PC-3 (cell line): Measurements from ENCODE around the gene DAPK1. TPM values are rescaled to one million over a fixed set of nuclear protein-coding genes. Genes with fewer than 3 reads are reported as not detected.
A peak's percentile ranks its signal among the peaks of the same experiment; 100 is the strongest.

Experiments
- ATAC-seq: fragments of 200-7000 bp; cut with Tn5 transposase; 2 replicates; pipeline ENCODE4 v1.9.1; 2020; ENCODE audit warnings: mild to moderate bottlenecking, moderate library complexity
- BruUV-seq: library from RNA; stranded (reverse); fragments of 400-500 nt; replicated peaks from 2 replicates; lab custom pipeline; 2021; lab: Mats Ljungman, UMichigan
- CTCF ChIA-PET: fragments of 300-600 bp; sonication (Branson Sonifier 250); formaldehyde crosslinking; loops from one replicate; lab custom pipeline; 2022; ENCODE audit warnings: antibody characterized with exemption; lab: Charles Lee
- POLR2A ChIA-PET: fragments of 300-600 bp; sonication (Branson Sonifier 250); formaldehyde crosslinking; loops from one replicate; lab custom pipeline; 2022; ENCODE audit warnings: antibody characterized with exemption; ENCODE audit not compliant: unreplicated experiment; lab: Charles Lee
- DNase-seq: peaks from one replicate; pipeline ENCODE4 v3.0.0-alpha.2; 2015
- H2AFZ ChIP-seq: fragments of 300-600 bp; sonication (generic); 2 replicates; pipeline ENCODE4 v1.6.0; 2016; ENCODE audit warnings: antibody characterized with exemption, low read length
- H3F3A ChIP-seq: fragments of 300-600 bp; sonication (generic); one replicate; pipeline ENCODE4 v1.6.0; 2017; ENCODE audit warnings: antibody characterized with exemption, low read length, control low read depth, mild to moderate bottlenecking; ENCODE audit not compliant: unreplicated experiment
- H3K27ac ChIP-seq: fragments of 300-600 bp; sonication (generic); 2 replicates; pipeline ENCODE4 v1.5.1; 2016; ENCODE audit warnings: mild to moderate bottlenecking, low read length
- H3K27me3 ChIP-seq: fragments of 300-600 bp; sonication (generic); 2 replicates; pipeline ENCODE4 v1.6.1; 2016; ENCODE audit warnings: low read length, mixed read lengths
- H3K36me3 ChIP-seq: fragments of 300-600 bp; sonication (generic); 2 replicates; pipeline ENCODE4 v1.6.1; 2016; ENCODE audit warnings: low read depth, mixed run types, low read length, mixed read lengths
- H3K4me1 ChIP-seq: fragments of 300-600 bp; sonication (generic); 2 replicates; pipeline ENCODE4 v1.5.1; 2016; ENCODE audit warnings: low read length; ENCODE audit not compliant: insufficient read depth
- H3K4me2 ChIP-seq: fragments of 300-600 bp; sonication (generic); 2 replicates; pipeline ENCODE4 v1.6.0; 2016; ENCODE audit warnings: low read length
- H3K4me3 ChIP-seq: fragments of 300-600 bp; sonication (generic); 2 replicates; pipeline ENCODE4 v1.5.1; 2016; ENCODE audit warnings: mild to moderate bottlenecking, low read length, mixed read lengths
- H3K79me2 ChIP-seq: fragments of 300-600 bp; sonication (generic); 2 replicates; pipeline ENCODE4 v1.6.1; 2017; ENCODE audit warnings: low read length, mixed read lengths
- H3K9ac ChIP-seq: fragments of 300-600 bp; sonication (generic); 2 replicates; pipeline ENCODE4 v1.6.0; 2016; ENCODE audit warnings: mild to moderate bottlenecking, low read length
- H3K9me2 ChIP-seq: fragments of 300-600 bp; sonication (generic); replicated peaks from 2 replicates; pipeline ENCODE4 v1.6.1; 2016; ENCODE audit warnings: mixed run types, low read length, mixed read lengths
- H3K9me3 ChIP-seq: fragments of 300-600 bp; sonication (generic); 2 replicates; pipeline ENCODE4 v1.6.1; 2016; ENCODE audit warnings: low read length, mixed read lengths
- H4K20me1 ChIP-seq: fragments of 300-600 bp; sonication (generic); 2 replicates; pipeline ENCODE4 v1.6.1; 2016; ENCODE audit warnings: low read length, mixed read lengths
- EZH2 ChIP-seq: fragments of 300-600 bp; sonication (generic); IDR thresholded peaks from one replicate; pipeline ENCODE4 v1.6.1; 2017; ENCODE audit warnings: antibody characterized with exemption, mild to moderate bottlenecking, low read length; ENCODE audit not compliant: unreplicated experiment
- EZH2phosphoT487 ChIP-seq: fragments of 300-600 bp; sonication (generic); IDR thresholded peaks from 2 replicates; pipeline ENCODE4 v1.6.1; 2018; ENCODE audit warnings: mild to moderate bottlenecking, antibody characterized with exemption, low read length, borderline replicate concordance
- intact Hi-C: fragments of 100-400 bp; cut with micrococcal nuclease; formaldehyde crosslinking; loops from 2 replicates; pipeline ENCODE4 v1.9.0; 2023
- total RNA-seq: library from RNA; depleted of rRNA; stranded (reverse); fragments of >200 nt; gene quantifications from 2 replicates; pipeline ENCODE4 v1.2.3, GENCODE V29; 2014
- TF ChIP-seq, protein P1 (sequence below): fragments of 300-600 bp; sonication (generic); conservative IDR thresholded peaks from 2 replicates; pipeline ENCODE4 v1.5.1; 2017; ENCODE audit warnings: antibody characterized with exemption, low read depth, mild to moderate bottlenecking, low read length

The DAPK1 gene
- total RNA-seq, 1 experiment from 2014 or later: not detected

DNA sequence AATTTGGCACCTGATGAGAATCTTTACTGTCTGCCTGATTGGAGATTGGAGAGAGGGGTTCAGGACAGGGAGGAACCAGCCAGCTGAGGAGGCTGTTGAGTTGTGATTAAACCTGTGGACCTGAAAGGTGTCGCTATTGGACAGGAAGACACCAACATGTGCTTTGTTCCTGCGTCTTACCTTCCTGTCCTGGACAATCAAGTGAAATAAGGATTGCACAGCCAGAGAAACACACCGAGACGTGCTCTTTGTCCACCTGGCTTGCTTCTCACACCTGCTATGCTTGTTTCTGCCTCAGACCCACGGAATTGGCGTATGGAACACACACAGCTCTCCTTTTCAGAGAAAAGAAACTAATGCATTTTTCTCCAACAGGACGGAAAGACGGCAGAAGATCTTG is 170.6 kb downstream of the DAPK1 start:
- Histone ChIP-seq H2AFZ (0 out of 2 replicates have a peak overlapping the region, but pooled peaks have one; percentile 38), H3K4me2 (no peak overlapping the region), H3K27me3 (peaks cover 13% of the 10 kb centered on the region), H3K9me2 (no peaks in the 10 kb centered on the region), H3F3A (no peaks in the 10 kb centered on the region), H4K20me1 (no peaks in the 10 kb centered on the region), H3K9me3 (no peaks in the 10 kb centered on the region), H3K4me3 (no peak overlapping the region), H3K79me2 (no peaks in the 10 kb centered on the region), H3K27ac (no peak overlapping the region), H3K4me1 (no peaks in the 10 kb centered on the region), H3K36me3 (no peaks in the 10 kb centered on the region), H3K9ac (no peak overlapping the region)
- ATAC-seq (no peak), DNase-seq (no peak)
- ChIA-PET CTCF (interaction anchor here (0.5 kb wide), 1 partner anchor 144 kb away, joined by 3 read pairs; no protein-coding TSS in a partner anchor), POLR2A (no interaction called here)
- intact Hi-C loops: no loop called here
- TF ChIP-seq EZH2 (no peak), EZH2phosphoT487 (no peak)
- TF ChIP-seq, protein P1, sequence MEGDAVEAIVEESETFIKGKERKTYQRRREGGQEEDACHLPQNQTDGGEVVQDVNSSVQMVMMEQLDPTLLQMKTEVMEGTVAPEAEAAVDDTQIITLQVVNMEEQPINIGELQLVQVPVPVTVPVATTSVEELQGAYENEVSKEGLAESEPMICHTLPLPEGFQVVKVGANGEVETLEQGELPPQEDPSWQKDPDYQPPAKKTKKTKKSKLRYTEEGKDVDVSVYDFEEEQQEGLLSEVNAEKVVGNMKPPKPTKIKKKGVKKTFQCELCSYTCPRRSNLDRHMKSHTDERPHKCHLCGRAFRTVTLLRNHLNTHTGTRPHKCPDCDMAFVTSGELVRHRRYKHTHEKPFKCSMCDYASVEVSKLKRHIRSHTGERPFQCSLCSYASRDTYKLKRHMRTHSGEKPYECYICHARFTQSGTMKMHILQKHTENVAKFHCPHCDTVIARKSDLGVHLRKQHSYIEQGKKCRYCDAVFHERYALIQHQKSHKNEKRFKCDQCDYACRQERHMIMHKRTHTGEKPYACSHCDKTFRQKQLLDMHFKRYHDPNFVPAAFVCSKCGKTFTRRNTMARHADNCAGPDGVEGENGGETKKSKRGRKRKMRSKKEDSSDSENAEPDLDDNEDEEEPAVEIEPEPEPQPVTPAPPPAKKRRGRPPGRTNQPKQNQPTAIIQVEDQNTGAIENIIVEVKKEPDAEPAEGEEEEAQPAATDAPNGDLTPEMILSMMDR: no peak
- no TSS peak for BruUV-seq

DNA sequence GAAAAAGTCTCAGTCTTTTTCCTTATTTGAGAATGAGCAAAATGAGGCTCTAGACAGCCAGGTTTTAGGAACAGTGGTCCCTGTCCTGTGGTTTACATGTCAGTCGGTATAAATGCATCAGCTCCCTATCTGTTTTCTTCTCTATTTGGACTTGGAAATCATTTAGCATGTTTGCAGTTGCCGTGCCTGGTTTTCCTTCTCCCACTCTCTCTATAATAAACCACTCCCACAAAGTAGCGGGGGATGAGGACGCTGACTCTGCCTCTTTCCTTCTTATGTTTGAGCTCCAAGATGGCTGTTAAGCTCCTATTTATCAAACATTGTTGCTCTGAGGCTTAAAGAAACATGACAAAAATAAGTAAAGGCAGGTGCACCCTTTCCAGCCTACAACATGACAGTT is 171.1 kb downstream of the DAPK1 start:
- Histone ChIP-seq H3F3A (no peaks in the 10 kb centered on the region), H3K4me2 (no peak overlapping the region), H3K27me3 (peaks cover 16% of the 10 kb centered on the region), H4K20me1 (no peaks in the 10 kb centered on the region), H2AFZ (no peak overlapping the region), H3K4me1 (no peaks in the 10 kb centered on the region), H3K27ac (no peak overlapping the region), H3K9me2 (no peaks in the 10 kb centered on the region), H3K9ac (no peak overlapping the region), H3K9me3 (no peaks in the 10 kb centered on the region), H3K36me3 (no peaks in the 10 kb centered on the region), H3K79me2 (no peaks in the 10 kb centered on the region), H3K4me3 (no peak overlapping the region)
- intact Hi-C loops: no loop called here
- BruUV-seq: no TSS peak
- POLR2A ChIA-PET: no interaction called here
- CTCF ChIA-PET: no interaction called here
- TF ChIP-seq EZH2phosphoT487 (no peak), EZH2 (no peak)
- TF ChIP-seq, protein P1: no peak
- DNase-seq: no peak
- ATAC-seq: no peak

DNA sequence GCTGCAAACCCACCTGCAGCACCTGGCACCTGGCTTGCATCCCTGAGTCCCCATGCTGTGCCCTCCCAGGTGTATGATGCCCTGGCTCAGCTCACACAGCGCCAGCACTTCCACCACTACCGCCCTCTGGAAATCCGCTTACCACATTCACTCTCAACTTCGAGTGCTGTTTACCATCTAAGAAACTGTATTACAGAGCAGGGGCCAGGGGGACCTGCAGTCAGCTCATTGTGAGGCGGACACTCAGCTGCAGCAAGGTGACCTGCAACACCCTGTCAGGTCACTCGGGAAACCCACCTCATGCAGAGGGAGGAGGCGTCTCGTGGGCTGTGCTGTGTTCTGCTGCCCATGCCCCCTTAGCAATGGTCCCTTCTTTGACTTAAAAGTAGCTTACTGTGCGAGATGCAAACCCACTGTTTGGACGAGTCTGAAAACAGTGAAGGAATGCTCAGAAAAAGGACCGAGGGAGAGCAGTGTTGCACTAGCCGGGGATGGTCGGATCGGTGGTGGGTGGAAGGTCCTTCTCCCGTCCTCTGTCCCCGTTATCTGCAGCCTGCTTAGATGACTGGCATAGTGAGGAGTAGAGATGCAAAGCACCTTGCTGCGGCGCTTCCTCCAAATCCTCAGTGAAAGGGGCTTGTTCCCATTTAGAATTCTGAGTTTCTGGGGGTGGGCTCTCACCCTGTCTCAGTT is 173.1 kb downstream of the DAPK1 start:
- H2AFZ ChIP-seq: no peak overlapping the region
- ChIA-PET CTCF (no interaction called here), POLR2A (no interaction called here)
- H3K9me3 ChIP-seq: no peaks in the 10 kb centered on the region
- H3K4me2 ChIP-seq: no peak overlapping the region
- H3K4me1 ChIP-seq: no peaks in the 10 kb centered on the region
- H3K9me2 ChIP-seq: no peaks in the 10 kb centered on the region
- no peaks in the 10 kb centered on the region for H3F3A ChIP-seq
- H3K36me3 ChIP-seq: no peaks in the 10 kb centered on the region
- no peak overlapping the region for H3K9ac ChIP-seq
- peaks cover 19% of the 10 kb centered on the region for H3K27me3 ChIP-seq
- H3K79me2 ChIP-seq: no peaks in the 10 kb centered on the region
- DNase-seq (no peak), ATAC-seq (no peak)
- no peak overlapping the region for H3K4me3 ChIP-seq
- no TSS peak for BruUV-seq
- H3K27ac ChIP-seq: no peak overlapping the region
- intact Hi-C loops: no loop called here
- H4K20me1 ChIP-seq: no peaks in the 10 kb centered on the region
- no peak for TF ChIP-seq EZH2phosphoT487
